HK-2 (cell line): ENCODE measurements around the gene WNK2.

Experiments used
- DNase-seq: peaks from one replicate; pipeline ENCODE4 v3.0.0-alpha.2; 2018; ENCODE audit not compliant: unreplicated experiment

The WNK2 gene

DNA sequence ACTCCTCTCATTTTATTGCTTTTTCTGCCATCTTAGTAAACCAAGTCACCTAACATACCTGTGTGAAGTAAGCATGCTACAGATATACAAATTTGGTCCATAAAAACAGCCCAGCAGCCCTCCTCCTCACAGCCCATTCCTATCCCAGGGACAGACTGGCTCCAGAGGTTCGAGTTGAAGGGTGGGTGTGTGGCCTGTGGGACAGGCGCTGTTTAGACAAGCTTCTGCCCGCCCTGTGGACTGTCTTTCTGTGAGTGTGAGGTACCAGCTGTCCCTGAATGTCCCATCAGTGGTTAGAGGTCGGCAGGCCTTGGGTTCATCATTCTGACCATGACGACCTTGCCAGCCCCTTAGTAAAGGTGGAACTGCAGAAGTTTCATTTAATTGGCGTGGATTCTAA, 82.0 kb downstream of the WNK2 start:
- no peak for DNase-seq

GRCh38 chr9:93266521-93267001, 82.6 kb downstream of the WNK2 start:
- DNase-seq: no peak

DNA sequence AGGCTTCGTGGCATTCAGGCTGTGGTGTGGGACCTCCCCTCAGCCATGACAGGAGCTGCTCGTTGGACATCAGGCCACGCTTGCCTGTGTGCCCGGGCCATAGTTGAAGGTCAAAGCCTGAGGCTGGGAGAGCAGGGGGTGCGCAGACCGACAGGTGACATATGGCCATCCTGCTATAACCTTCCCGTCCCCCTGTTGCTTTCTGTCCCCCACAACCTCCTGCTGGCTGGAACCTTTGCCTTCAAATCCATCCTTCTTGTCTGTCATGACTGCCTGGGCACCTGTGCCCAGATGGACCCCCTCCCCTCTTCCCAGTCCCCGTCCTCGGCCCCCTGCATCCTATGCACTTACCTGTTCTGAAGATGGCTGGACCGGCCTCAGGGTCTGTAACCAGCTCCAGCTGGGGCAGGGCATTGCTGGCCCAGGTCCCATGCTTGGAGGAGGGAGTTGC, 83.2 kb downstream of the WNK2 start:
- DNase-seq: no peak

GRCh38 chr9:93267681-93268505, 84.0 kb downstream of the WNK2 start:
- no peak for DNase-seq

DNA sequence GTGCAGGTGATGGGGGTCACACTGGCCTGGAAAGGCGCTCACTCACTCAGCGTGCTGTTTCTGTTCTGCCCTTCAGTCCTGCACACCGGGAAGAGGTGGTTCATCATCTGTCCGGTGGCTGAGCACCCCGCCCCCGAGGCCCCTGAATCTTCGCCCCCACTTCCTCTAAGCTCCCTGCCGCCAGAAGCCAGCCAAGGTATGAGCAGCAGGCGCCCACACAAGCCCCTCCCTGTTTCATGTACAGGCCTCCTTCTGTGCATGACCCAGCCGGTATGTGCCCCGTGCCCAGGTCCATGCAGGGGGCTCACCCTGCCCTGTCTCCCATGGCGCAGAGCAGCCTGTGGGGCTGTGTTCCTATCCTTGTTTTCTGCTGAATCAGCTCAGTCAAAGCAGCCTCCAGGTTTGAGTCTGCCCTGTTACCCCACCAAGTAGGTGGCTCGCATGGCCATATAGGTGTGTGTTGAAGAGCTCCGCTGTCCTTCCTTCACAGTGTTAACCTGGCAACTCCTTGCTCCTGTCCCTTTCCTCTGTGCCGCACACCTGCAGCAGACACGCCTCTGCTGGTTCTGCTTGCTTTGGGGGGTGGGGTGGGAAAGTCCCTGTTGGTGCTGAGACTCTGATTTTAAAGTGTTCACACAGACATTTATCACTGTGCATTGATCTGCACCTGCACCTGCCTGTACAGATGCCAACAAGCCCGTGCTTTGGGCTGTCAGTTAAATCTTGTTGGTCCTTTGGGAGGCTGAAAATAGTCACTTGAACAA, 84.8 kb downstream of the WNK2 start:
- no peak for DNase-seq

- DNase-seq: no peak
These were observed 87.0 kb downstream of the WNK2 start for GRCh38 chr9:93270976-93271375.

DNA sequence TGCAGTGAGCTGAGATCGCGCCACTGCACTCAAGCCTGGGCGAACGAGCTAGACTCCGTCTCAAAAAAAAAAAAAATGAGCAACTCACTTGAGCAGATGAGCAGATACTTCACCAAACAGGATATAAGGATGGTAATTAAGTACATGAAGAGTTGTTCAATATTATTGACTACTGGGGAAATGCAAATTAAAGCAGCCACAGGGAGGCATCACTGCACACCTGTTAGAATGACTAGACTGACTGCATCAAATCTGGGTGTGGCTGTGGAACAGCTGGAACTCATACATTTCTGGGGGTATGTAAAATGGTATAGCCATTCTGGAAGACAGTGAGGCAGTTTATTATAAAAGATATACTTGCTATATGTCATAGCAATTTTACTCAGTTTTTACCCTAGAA, 93.0 kb downstream of the WNK2 start:
- no peak for DNase-seq

DNA sequence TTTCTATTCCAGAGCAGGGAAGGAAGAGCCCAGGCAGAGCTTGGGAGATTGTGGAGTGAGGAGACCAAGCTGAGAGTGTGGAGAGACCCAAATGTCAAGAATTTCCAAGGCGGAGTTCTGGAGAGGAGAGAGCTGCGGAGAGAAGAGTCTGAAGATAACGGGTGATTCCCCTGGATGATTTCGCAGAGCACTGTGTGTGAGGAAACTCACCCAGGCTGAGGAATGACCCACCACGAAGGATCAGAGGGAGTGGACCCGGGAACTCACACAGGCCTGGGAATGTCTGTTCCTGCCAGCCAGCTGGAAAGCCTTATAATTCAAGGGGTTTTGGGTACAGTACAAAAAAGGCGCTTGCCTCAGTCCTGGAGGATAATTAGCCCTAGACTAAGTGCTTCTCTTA, 94.2 kb downstream of the WNK2 start:
- no peak for DNase-seq

GRCh38 chr9:93280661-93281259, 96.8 kb downstream of the WNK2 start:
- DNase-seq: no peak

- no peak for DNase-seq
These were observed 102.6 kb downstream of the WNK2 start for GRCh38 chr9:93286252-93287188.

GRCh38 chr9:93287189-93287552, 103.2 kb downstream of the WNK2 start:
- no peak for DNase-seq

DNA sequence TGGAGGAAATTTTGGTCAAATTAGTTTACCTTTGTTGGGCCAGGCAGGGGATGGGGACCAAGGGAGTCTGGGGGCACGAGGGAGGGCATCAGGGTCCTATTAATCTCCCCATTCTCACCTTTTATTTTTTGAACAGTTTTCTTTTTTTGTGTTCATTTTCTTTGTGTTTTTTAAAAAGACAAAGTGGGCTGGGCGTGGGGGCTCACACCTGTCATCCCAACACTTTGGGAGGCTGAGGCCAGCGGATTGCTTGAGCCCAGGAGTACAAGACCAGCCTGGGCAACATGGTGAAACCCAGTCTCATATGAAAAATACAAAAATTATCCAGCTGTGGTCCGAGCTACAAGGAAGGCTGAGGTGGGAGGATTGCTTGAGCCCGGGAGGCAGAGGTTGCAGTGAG, 103.7 kb downstream of the WNK2 start:
- DNase-seq: no peak

- no peak for DNase-seq
These were observed 104.4 kb downstream of the WNK2 start for GRCh38 chr9:93288341-93288740.

DNA sequence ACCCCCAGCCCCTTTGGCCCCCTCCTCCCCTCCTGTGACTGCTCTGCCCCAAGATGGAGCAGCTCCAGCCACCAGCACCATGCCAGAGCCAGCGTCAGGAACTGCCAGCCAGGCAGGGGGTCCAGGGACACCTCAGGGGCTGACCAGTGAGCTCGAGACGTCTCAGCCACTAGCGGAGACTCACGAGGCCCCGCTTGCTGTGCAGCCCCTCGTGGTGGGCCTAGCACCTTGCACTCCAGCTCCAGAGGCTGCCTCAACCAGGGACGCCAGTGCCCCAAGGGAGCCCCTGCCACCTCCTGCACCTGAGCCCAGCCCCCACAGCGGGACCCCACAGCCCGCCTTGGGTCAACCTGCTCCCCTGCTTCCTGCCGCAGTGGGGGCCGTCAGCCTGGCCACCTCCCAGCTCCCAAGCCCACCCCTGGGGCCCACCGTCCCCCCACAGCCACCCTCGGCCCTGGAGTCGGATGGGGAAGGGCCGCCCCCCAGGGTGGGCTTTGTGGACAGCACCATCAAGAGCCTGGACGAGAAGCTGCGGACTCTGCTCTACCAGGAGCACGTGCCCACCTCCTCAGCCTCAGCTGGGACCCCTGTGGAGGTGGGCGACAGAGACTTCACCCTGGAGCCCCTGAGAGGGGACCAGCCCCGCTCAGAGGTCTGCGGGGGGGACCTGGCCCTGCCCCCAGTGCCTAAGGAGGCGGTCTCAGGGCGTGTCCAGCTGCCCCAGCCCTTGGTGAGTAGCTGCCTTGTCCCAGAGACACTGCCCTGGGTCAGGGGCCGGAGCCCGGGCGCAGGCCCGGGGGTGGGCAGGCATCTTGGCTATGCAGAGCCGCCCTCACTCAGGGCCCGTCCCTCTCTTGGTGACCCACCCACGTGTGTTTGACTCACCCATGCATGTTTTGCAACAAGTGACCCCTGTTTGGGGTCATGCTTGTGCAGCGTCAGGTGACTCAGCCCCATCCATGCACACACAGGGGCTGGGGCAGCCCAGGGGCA, 105.2 kb downstream of the WNK2 start:
- peak; percentile 28 for DNase-seq

DNA sequence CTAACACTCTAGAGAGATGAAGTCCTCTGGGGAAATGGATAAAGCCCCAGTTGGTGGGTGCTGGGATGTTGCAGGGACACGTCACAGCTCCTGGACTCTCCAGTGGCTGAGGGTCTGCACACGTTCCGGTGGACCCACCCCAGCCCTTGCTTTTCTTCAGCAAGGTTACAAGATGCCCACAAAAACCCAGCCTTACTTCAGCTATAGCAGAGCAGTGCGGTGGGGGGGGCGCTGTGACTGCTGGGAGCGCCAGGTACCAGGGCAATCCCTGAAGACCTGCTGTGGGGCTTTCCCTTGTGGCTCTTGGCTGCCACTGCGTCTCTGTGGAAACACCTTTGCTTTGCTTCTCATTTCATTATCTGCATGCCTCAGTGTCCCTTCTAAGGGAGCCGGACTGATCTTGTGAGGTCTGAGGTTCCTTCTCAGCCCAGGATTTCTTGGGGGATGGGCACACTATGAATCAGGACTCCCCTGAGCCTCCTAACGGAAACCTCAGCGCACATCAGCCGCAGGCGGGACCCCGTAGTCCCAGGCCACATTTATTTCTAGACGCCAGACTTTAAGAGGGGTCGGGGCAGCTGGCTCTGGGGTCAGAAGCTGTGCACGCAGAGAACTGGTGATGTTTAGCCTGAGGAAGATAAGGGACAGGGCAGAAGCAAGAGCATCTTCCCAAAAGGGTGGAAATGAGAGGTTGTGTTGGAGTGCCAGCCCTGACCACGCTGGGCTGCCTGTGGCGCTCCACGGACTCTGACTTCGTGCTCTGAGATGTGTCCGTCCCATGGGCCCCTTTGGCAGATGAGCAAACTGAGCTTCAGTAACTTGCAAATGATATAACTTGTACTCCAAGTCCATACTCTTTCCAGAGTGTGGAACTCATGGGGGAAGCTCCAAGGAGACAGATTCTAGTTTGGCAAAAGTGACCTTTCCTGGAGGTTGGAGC, 106.8 kb downstream of the WNK2 start:
- DNase-seq: no peak

DNA sequence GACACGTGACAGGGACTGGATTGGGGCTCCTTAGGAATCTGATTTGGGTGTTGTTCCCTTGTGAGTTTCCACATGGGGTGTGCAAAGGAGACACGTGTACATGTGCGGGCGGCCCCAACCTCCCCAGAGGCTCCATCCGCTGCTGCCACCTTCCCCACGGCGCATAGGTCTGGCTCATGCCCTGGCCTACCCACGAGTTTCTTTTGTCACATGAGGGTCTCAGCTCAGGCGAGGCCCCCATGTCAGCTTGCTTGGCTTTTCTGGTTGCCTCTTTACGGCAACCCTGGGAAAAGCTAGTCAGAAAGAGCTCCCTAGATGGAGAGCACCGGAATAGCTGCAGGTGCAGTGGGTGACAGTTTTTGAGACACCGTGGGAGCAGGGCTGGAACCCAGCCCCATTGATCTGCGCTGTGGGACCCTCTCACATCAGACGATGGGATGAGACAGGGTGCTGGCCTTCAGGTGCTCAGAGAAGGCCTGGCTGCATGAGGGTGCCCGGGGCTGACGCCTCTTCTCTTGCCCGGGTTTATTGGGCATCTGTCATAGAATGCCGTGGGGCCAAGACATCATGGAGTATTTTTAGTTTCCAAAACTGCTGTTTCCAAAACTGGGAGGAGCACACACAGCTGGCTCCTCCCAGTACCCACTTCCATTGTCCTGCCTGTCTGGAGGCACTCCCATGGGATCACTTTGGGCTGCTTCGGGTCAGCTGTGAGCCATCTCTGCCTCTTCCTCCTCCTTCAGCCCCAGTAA, 107.8 kb downstream of the WNK2 start:
- DNase-seq: no peak

GRCh38 chr9:93292288-93292615, 108.3 kb downstream of the WNK2 start:
- DNase-seq: no peak

DNA sequence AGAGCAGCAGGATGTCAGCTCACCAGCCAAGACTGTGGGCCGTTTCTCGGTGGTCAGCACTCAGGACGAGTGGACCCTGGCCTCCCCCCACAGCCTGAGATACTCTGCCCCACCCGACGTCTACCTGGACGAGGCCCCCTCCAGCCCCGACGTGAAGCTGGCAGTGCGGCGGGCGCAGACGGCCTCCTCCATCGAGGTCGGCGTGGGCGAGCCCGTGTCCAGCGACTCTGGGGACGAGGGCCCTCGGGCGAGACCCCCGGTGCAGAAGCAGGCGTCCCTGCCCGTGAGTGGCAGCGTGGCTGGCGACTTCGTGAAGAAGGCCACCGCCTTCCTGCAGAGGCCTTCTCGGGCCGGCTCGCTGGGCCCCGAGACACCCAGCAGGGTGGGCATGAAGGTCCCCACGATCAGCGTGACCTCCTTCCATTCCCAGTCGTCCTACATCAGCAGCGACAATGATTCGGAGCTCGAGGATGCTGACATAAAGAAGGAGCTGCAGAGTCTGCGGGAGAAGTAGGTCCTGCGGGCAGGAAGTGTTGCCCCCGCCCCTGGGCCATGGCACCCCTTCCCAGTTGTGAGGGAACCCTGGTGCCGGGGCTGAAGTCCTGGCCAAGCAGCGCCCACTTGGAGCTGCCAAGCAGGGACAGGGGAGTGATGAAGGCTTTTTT, 108.9 kb downstream of the WNK2 start:
- DNase-seq: no peak
